K562 (cell line): Measurements from ENCODE around the gene IFNG-AS1.

Experiments used
- BDP1 ChIP-seq: IDR thresholded peaks from 3 replicates; pipeline ENCODE4 v1.6.1; 2011; ENCODE audit not compliant: insufficient read length, insufficient read depth
- DMBX1 ChIP-seq: fragments of 250-450 bp; sonication (Bioruptor Pico); IDR thresholded peaks from 2 replicates; pipeline ENCODE4 v1.8.0; 2022; ENCODE audit warnings: inconsistent platforms, mild to moderate bottlenecking, moderate library complexity, borderline replicate concordance
- HDAC6 ChIP-seq: IDR thresholded peaks from 2 replicates; pipeline ENCODE4 v1.6.1; 2012; ENCODE audit warnings: low read depth, mild to moderate bottlenecking, control low read depth, inconsistent platforms, low read length, moderate library complexity
- NCOA6 ChIP-seq: fragments of 450-650 bp; IDR thresholded peaks from 2 replicates; pipeline ENCODE4 v1.6.1; 2017; ENCODE audit warnings: mild to moderate bottlenecking
- NR2C2 ChIP-seq, 2 experiments: fragments of 200-800 bp in 1 of 2; sonication (Bioruptor generic) in 1 of 2; sonication (generic) in 1 of 2; formaldehyde crosslinking in 1 of 2; IDR thresholded peaks; 2 replicates each; pipeline versions ENCODE4 v1.6.1 to v1.8.0; 2016 to 2022; ENCODE audit warnings: mild to moderate bottlenecking in 1 of 2, missing compliant biosample characterization in 1 of 2, missing genetic modification characterization in 1 of 2, missing genetic modification reagents in 1 of 2
- POLR2A ChIP-seq: fragments of 450-650 bp; conservative IDR thresholded peaks from 2 replicates; pipeline ENCODE4 v1.6.1; 2016
- SMC3 ChIP-seq: conservative IDR thresholded peaks from 2 replicates; pipeline ENCODE4 v1.6.1; 2011; ENCODE audit warnings: low read depth, low read length, improper control_type of control experiment; ENCODE audit not compliant: insufficient read depth
- TEAD4 ChIP-seq, 2 experiments: sonication (generic) in 1 of 2; formaldehyde crosslinking in 1 of 2; IDR thresholded peaks; 2 replicates each; pipeline versions ENCODE4 v1.6.1 to v1.8.0; 2012 to 2022; ENCODE audit warnings: borderline replicate concordance in 1 of 2, inconsistent platforms in 1 of 2, low read length in 1 of 2, mild to moderate bottlenecking in 1 of 2, missing genetic modification reagents in 1 of 2
- ZBTB8A ChIP-seq: fragments of 450-650 bp; IDR thresholded peaks from 2 replicates; pipeline ENCODE4 v1.6.1; 2018; ENCODE audit warnings: mild to moderate bottlenecking, moderate library complexity; ENCODE audit not compliant: partially characterized antibody
- TF ChIP-seq, protein P1 (sequence below), 3 experiments: IDR thresholded peaks in 2 of 3; conservative IDR thresholded peaks in 1 of 3; 2 replicates each; pipeline ENCODE4 v1.5.1; 2011 to 2012; ENCODE audit warnings: low read length in 3 of 3, mild to moderate bottlenecking in 3 of 3, control low read depth in 2 of 3, improper control_type of control experiment in 1 of 3, inconsistent platforms in 1 of 3, low read depth in 1 of 3, mixed read lengths in 1 of 3, moderate library complexity in 1 of 3; ENCODE audit not compliant: insufficient read depth in 2 of 3
- TF ChIP-seq, protein P2 (sequence below), 2 experiments: fragments of 450-650 bp; conservative IDR thresholded peaks; 2 replicates each; pipeline ENCODE4 v1.6.1; 2017; ENCODE audit warnings: mild to moderate bottlenecking in 2 of 2, moderate library complexity in 2 of 2

DNA sequence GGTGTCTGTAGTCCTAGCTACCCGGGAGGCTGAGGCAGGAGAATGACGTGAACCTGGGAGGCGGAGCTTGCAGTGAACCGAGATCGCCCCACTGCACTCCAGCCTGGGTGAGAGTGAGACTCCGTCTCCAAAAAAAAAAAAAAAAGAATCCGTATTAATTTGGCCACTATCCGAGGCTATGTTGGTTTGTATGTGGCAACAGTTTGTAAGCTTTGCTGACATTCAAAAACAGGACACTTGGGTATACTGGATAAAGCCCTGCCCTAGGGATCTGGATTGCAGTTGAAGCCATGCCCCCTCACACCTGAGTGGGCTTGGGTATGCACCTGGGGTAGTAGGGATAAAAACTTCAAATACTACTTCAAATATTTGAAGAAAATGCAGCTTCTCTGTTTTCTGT lies 14.5 kb downstream of the IFNG-AS1 start:
- TF ChIP-seq HDAC6 (no peak), NR2C2 (CRISPR knock-in tag; IDR thresholded peaks at IDR 0.05) (no peak), NR2C2 (tag; IDR thresholded peaks at IDR 0.05) (no peak), NCOA6 (no peak), ZBTB8A (no peak), SMC3 (no peak), DMBX1 (no peak), TEAD4 (IDR thresholded peaks at IDR 0.05; ENCODE audit: low read length) (no peak), TEAD4 (CRISPR knock-in tag; IDR thresholded peaks at IDR 0.05; ENCODE audit: borderline replicate concordance) (no peak), BDP1 (no peak), POLR2A (no peak)
- TF ChIP-seq, protein P1, sequence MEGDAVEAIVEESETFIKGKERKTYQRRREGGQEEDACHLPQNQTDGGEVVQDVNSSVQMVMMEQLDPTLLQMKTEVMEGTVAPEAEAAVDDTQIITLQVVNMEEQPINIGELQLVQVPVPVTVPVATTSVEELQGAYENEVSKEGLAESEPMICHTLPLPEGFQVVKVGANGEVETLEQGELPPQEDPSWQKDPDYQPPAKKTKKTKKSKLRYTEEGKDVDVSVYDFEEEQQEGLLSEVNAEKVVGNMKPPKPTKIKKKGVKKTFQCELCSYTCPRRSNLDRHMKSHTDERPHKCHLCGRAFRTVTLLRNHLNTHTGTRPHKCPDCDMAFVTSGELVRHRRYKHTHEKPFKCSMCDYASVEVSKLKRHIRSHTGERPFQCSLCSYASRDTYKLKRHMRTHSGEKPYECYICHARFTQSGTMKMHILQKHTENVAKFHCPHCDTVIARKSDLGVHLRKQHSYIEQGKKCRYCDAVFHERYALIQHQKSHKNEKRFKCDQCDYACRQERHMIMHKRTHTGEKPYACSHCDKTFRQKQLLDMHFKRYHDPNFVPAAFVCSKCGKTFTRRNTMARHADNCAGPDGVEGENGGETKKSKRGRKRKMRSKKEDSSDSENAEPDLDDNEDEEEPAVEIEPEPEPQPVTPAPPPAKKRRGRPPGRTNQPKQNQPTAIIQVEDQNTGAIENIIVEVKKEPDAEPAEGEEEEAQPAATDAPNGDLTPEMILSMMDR (IDR thresholded peaks at IDR 0.05 in 2 of 3, conservative IDR thresholded peaks at IDR 0.05 in 1 of 3; ENCODE audit: insufficient read depth in 2 of 3, low read depth in 1 of 3, low read length in 3 of 3): no peak
- TF ChIP-seq, protein P2, sequence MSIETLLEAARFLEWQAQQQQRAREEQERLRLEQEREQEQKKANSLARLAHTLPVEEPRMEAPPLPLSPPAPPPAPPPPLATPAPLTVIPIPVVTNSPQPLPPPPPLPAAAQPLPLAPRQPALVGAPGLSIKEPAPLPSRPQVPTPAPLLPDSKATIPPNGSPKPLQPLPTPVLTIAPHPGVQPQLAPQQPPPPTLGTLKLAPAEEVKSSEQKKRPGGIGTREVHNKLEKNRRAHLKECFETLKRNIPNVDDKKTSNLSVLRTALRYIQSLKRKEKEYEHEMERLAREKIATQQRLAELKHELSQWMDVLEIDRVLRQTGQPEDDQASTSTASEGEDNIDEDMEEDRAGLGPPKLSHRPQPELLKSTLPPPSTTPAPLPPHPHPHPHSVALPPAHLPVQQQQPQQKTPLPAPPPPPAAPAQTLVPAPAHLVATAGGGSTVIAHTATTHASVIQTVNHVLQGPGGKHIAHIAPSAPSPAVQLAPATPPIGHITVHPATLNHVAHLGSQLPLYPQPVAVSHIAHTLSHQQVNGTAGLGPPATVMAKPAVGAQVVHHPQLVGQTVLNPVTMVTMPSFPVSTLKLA (conservative IDR thresholded peaks at IDR 0.05): no peak
